ENCODE measurements around the gene APOA5.

APOA5 gene

DNA sequence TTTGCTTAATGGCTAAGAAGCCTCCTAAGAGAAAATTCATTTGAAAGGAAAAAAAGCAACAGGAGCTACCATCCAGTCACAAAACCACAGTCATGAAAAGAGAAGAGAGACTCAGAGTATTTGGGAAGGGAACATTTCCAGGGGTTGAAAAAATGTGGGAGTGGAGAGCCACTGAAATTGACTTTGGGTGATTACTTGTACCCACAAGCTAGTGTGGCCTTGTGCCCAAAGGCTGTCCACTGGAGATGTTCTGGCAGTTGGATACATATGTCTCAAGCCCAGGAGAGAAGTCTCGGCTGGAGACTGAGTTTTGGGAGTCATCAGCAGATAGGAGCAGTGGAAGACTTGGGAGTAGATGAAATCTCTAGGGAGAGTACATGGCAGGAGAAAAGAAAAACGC is 3.2 kb upstream of the APOA5 start:
- DNase-seq = no peak

DNA sequence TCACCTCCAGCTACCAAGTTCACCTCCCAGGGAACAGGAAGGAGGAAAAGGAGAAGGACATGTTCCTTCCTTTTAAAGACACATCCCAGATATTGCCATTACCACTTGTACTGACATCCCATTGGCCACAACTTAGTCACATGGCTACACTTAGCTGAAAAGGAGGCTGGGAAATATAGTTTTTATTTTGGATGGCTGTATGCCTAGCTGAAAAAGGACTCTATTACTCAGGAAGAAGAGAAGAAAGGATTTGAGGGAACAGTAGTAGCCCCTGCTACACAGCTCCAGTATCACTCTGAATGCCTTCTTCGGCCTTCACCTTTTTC is 2.1 kb upstream of the APOA5 start:
- peak; percentile 16 for DNase-seq

DNA sequence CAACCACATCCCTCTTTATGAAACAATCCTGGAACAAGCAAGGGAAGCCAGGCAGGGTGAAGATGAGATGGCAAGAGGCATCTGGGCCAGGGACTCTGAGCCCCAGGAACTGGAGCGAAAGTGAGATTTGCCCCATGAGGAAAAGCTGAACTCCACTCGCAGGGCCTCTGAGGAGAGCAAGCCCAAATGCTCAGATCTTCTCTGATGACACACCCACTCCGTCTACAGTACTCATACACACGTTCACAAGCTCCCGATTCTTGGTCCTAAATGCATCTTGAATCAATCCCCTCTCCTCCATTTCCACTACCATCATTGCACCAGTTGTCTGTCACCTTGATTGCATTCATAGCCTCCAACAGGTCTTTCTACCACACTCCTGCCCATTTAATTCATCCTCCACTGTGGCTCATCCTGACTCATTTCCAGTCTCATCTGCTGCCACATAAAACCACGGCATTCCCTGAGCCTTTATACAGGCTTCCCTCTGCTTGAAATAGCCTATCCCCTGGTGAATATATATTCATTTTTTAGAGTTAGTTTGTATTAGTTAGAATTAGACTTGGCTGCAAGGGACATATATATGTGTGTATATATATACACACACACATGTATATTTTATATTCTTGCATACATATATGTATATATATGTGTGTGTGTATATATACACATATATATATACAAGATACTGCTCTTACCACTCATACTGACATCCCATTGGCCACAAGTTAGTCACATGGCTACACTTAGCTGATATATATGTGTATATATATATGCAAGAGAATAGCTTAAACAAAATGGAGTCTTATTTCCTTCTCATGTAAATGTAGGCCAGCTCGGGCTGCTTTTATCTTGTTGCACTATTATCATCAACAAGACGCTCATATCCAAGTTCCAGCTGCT is 1.4 kb upstream of the APOA5 start:
- DNase-seq = no peak

DNA sequence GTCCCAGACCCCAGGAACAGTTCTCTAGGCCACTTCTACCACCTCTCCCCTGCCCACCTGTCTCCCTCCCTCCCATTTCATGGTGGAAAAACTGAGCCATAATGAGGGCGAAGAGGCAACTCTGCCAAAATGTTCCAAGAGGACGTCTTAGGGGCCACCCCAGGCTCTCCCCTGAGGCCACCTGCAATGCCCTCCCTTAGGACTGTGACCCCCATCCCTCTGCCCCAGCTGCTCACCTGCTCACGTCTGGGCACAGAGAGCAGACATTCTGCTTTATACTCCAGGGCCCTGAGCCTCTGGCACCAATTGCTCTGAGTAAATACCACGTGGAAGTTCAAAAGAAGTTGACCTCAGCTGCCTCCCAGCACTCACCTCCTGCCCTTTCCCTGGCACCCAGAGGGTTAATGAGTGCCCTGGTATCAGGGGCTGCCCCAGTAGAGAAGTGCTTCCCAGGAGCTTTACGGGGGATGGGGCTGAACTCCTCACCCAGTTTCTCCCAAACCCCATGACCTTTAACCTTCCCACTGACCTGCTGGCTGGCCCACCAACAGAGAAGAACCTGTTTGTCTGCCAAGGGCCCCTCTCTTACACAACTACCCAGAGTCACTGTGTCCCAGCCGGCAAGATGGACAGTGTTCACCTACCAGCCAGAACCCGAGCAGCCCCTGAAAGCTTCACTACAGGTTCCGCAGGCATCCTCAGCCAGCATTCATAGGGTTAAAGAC is 627 bp upstream of the APOA5 start:
- DNase-seq = no peak

DNA sequence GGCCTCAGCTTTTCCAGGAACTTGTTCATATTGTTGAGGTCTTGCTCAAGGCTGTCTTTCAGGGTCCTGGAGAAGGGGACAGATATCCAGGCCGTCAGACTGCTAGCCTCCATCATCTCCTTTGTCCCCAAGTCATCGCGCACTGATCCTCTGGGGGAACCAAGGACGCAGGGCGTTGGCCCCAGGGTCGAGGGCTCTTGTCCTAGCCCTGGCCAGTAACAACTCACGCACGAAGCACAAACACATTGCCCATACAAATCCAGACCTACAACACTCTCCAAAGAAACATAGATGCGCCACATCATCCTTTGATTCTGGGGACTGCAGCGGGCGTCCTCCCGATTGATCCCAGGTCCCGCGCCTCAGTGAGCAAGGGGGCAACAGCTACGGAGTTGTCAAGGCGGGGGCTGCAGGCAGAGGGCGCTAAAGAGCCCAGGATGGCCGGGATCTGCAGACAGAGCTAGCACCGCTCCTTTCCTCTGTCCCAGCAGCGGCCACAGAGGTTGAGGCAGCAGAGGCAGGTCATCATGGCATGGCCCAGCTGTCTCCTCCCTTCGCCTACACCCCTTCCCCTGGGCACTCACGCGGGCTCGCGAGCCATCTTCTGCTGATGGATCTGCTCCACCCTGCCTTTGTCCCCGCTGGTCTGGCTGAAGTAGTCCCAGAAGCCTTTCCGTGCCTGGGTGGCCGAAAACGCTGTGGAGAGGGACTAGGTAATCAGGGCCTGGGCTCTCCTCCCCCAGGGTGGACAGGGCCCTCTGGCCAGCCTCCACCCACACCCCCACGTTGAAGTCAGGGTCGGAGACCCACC is 472 bp downstream of the APOA5 start:
- no peak for DNase-seq

DNA sequence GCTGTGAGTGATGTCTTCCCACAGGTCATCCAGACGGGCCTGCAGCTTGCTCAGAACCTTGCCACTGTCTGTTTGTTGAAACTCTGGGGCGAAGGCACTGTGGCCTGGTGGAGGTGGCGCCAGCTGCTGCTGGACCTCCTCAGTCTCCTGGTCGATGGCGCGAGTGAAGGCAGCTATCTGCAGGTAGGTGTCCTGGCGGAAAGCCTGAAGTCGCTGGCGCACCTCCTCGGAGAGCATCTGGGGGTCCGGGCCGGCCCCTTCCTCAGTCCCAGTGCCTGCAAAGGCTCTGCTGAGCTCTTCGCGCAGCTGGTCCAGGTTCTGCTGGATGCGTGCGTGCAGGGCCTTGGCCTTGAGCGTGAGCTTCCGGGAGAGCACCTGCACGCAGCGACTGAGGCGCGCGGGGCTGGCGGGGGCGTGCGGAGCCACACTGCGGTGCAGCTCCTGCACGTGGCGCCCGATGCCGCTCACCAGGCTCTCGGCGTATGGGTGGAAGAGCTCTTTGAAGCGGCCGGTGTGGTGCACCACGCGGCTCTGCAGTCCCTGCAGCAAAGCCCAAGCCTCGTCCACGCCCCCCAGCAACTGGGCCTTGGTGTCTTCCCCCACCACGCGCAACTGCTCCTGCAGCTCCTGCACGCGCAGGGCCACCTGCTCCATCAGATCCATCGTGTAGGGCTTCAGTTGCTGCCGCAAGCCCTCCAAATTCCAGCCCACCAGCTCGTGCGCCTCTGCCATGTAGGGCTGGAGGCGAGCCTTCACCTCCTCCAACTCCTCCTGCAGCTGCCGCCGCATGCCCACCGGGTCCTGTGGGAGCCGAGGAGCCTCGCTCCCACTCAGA is 1.3 kb downstream of the APOA5 start:
- no peak for DNase-seq

DNA sequence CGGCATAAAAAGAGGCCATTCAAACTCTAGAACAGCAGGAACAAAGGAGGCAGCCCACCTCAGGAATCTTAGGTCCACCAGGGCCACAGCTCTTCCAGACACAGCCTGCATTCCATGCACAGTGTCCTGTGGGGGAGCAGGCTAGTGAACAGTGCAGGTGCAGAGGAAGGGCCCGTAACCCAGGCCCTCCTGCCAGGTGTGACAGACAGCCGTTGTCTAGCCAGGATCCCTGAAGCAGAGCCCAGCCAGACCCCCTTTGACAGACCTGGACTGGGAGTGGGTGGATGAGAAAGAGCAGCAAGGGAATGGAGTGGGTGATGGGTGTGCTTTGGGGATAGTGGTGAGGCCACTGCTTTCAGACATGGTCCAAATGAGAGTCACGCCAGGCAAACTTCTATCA is 2.7 kb downstream of the APOA5 start:
- no peak for DNase-seq

DNA sequence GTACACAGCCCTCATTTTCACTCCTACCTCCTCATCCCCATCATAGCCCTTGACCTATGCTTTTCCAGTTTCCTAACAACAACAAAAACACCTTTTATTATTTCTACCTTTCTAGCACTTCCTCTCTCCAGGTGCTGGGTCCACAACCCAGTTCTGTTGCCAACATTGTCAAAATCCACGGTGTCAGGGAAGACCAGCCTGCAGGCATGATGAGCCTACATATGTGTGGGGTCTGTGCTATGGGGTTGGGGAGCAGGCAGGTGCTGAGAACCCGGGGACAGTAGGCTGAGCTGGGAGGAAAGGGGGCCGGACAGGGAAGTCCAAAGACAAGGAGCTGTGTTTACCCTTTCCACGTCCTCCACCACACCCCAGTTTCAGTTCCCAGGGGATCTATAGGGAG is 3.1 kb downstream of the APOA5 start:
- no peak for DNase-seq

DNA sequence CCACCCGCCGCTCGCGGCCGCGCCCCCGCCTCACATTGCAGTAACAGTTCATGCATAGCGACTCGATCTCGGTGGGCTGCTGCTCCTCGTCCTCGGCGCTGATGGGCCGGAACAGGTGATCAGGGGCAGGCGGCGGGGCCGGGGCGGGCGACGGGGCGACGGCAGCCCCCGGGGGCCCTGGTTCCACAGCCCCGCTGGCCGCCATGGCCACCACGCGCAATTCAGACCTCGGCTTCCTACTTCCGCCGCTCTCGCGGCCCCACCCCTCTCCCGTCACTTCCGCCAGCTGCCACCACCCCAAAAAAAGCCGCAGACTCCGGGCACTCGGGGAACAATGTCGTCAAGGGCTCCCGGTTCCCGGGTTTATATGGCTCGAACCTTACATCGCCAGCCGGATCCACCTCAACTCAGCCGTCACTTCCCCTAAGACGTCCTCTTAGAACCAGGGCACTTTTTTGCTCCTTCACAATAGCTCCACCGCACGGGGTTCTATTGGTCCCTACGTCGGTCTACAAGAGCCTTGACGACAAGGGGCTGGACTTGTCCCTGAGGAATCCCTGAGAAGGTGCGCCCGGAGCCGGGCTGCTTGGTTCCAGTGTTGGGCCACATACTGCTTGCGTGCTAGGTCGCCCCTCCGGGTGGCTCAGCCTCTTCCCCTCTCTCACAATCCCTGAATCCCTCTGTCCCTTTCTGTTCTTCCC is 3.7 kb downstream of the APOA5 start, which contains the start of gene ZPR1:
TSS of gene ZPR1 (minus strand) at position 238 of the 701 bp plus-strand sequence. CDS start at position 205, 33 bp downstream.
- peak; percentile 82 for DNase-seq

DNA sequence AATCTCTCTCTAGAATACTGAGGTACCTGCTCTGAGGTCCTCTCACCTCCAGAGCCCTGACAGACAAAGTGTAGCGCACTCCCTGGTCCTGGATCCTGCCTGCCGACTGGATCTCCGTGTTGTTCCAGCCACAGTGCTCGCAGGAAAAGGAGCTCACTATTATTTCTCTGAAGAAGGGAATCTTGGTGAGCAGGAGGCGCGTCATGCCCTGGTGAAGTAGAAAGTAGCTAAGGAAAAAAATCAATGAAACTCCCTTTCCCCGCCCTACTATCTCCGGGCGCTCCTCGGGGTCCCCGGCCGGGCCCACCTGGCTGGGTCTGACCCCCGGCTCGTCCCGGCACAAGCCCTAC is 4.3 kb downstream of the APOA5 start:
- no peak for DNase-seq

DNA sequence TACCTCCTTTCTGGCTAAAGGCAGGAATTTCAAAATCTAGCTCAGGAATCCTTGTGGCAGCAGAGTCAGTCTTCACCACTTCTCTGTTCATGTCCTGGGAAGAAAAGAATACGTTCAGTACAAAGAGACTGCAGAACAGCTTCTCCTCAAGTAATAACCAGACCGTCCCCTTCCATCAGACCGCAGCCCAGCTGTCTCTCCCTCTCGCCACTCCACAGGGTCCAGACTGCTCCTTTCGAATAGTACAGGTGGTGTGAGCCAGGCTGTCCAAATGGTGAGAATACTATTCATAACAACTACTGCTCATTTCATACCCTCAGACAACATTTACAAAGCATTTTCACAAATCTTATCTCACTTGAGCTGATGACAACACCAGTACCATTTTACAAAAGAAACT is 4.7 kb downstream of the APOA5 start:
- DNase-seq = no peak

DNA sequence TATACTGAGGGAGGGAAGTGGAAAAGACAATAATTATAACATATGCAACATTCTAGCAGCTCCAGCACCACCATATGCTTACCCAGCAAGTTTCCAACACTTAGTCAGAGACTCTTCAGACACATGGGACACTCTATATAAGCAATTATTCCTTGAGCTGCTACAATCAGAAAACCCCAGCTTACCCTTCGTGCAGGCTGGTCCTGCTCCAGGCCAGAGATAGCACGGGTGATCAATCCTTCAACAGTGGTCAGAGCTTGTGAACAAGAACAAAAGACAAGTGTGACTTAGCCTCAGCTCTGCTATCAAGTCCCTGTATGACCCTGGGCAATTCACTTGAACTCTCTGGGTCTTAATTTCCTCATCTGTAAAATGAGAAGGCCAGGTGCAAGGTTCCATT is 5.4 kb downstream of the APOA5 start:
- no peak for DNase-seq

DNA sequence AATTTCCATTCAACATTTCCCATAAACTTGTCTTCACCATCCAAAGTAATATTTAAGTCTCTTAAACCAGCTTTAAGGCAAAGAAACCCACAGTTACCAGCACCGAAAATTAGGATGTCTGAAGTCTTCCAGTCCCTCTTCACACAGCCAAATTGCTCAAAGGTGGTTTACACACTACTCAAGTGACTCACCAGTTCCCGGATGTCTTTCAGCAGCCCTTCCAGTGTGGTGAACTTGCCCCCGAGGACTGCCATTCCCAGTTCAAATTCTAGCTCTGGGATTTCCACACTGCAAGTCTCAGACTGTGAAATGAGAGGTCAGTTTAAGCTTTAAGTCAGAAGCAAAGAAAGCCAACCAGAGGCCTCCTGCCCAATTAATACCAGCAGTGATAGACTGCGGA is 9.0 kb downstream of the APOA5 start:
- no peak for DNase-seq

DNA sequence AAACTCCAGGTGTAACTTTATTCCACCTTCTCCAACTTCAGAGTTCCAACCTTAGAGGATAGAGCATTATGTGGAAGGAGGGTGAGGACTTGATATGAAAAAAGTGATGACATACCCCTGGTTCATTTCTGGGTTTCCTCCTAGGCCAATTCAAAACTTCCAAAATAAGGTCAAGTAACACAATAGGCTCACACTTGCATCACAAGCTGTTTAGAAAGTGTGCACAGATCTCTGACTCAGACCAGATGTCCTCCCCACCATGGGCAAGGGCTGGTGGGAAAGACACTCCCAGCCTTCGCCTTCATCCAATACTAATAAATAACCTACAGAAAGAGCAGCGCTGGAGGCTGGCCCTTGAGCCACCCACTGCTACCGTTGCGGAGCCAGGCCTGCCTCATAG is 13.1 kb downstream of the APOA5 start:
- no peak for DNase-seq

DNA sequence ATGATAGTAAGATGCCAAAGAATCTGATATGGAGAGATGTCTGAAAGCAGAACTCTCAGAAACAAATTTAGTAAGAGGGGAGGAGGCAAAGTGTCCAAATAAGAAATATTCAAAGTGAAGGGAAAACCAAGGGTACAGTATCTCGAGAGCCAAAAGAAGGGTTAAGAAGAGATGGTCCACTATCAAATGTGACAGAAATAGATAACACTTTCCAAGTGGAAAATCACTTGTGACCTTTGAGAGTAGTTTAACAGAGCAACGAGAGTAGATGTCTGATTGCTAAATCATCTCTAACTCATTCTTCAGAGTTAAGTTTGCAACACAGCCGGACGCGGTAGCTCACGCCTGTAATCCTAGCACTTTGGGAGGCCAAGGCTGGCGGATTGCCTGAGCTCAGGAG is 14.6 kb downstream of the APOA5 start:
- no peak for DNase-seq

DNA sequence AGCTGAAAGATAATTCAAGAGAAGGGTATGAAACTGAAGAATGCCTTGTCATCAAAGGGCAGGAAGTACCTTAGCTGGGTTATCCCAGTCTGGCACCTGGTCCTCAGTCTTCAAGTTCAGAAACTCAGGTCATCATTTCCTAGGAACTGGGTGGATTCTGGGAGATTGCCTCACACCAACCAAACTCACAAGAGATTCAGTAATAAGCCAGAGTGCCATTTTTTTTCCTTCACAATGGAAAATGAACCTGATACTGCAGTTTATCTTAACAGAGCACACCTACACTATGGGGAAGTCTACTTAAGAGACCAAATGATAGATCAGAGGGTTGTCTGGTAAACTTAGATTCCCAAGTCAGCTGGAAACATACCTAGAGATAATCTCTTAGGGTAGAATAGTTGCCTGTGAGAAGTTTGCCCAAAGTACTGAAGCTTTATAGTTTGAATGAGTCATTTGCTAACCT is 15.1 kb downstream of the APOA5 start:
- no peak for DNase-seq

DNA sequence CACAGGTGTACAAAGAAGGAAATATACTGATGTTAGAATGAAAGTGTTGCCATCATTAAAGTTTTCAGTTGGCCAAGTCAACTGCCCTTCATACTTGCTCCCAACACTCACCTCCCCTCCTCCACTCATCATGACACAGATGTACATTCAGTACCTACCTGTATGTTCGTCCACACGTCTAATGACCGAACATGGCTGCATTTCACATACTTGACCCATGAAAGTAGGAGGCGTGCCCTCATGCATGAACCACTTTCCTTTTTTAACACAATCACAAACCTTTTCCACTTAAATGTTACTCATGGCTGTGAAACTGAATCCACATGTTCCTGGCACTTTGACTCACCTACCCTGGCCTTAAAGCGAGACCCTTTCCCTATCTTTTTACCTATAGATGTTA is 15.7 kb downstream of the APOA5 start:
- DNase-seq = no peak

DNA sequence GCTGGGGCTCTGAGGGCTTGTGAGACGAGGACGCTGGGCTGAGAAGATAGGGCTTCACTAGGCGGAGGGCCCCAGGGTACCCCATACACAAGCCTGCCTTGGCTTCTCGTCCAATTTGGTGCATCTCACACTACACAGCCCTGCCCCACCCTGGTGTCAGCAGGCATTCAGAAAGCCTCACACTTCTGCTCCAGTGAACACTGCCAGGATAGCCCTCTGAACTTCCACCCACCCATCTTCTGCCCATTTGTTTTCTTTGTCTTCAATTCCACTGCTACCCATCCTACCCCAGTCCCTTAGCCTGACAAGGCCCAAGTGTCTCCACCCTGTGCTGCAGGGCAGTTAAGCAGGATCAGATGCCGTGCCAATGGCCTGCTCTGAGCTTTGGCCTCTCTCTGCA is 17.0 kb downstream of the APOA5 start:
- DNase-seq = no peak

DNA sequence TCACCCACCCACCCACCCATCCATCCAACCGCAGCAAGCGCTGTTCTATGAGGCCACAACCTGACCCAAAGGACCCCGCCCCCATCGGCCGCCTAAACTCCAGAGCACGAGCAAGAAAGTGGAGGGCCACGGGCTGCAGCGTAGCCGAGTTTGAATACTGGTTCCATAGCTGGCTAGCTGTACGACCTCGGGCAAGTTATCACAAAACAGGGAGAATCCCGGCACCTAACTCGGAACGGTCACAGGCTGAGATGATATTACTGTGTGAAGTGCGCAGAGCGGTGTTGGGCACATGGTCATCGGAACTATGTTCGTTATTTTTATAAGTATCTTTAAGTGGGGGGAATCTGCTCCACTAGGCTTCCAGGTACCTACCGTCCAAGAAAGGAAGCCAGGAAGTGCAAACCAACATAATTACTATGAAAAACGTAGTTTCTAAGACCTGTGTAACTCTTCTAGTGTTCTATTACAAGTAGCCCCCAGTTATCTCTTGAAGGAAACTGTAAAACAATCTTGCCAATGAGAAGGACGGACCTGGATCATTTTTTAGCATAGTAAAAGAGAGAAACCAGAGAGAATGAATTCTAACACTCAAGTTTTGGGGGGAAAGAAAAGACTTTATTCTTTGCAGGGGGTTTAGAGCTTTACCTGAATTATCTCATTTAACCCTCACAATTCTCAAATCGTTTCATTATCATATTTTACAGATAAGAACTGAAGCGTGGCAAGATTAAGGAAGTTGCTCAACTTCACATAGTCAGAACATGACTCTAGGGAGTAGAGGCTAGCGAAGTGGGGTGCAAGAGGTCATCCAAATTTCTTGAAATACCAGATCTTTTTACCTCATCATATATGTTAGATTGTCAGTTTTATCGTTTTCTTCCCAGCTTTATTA is 18.2 kb downstream of the APOA5 start:
- no peak for DNase-seq

DNA sequence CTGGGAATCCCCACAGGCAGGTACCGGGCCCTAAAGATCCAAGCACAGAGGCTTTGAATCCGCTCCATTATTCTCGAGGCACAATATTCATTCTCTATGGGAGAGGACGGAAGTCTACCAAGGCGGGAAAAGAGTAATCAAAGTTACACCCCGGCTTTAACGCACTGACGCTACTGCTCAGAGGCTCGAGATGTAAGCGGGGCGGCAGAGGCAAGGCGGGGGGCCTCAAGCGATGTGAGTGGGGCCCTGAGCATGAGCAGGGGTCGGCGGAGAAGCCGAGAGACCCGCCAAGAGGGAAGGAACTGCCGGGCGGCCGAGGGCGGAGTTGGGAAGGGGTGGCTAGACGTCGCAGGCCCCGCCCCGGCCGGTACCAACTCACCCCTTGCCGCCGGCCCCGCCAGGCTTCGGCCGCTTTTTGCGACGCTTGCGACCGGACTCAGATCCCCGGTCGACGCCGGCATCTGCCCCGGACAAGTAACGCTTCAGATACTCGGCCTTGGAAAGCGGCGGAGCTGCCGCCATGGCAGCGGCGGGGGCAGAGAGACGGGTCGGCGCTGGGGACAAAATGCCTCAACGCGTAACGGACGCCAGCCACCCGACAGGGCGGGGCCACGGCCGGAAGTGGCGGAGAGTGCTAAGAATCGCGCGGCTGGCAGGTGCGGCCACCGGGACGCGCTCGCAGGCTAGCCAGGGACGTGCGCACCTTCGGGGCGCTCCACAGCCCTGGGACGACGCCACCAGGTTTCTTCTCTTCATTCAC is 19.1 kb downstream of the APOA5 start, which contains the start of gene BUD13:
TSS of gene BUD13 (minus strand) at position 545 of the 760 bp plus-strand sequence. CDS start at position 522, 23 bp downstream.
- peak; percentile 84 for DNase-seq

Measured in NCI-H2171 treated with DMSO at 0.1 percent for 48 hours (cell line).